Stomach (tissue), 9 donors: ENCODE data around the gene ZNF555. TPM values are rescaled to one million over a fixed set of nuclear protein-coding genes. Genes with fewer than 3 reads are reported as not detected.
"Not testable (repeated sequence)": the region's sequence is repeated elsewhere in the genome, so short reads cannot be mapped to it uniquely, and the experiment has no call there.

Experiments used
- DNase-seq, 2 donors: peaks; one replicate each; pipeline versions ENCODE4 v3.0.0 to v3.0.0-alpha.2; 2013 to 2019
- H3K27ac ChIP-seq, 5 donors: fragments of 200-600 bp in 4 of 5; sonication (generic) in 4 of 5; one replicate each; pipeline ENCODE4 v1.5.1; 2013 to 2019; ENCODE audit warnings: mild to moderate bottlenecking in 1 of 5, moderate library complexity in 1 of 5
- H3K27me3 ChIP-seq, 3 donors: fragments of 200-600 bp; sonication (generic); one replicate each; pipeline ENCODE4 v1.5.1; 2017 to 2019; ENCODE audit warnings: mixed run types in 1 of 3
- H3K36me3 ChIP-seq, 4 donors: fragments of 200-600 bp; sonication (generic); 1 replicate in 3 of 4; 2 replicates in 1 of 4; pipeline ENCODE4 v1.5.1; 2016 to 2019
- H3K4me1 ChIP-seq, 4 donors: fragments of 200-600 bp; sonication (generic); one replicate each; pipeline ENCODE4 v1.5.1; 2016 to 2019
- H3K4me3 ChIP-seq, 4 donors: fragments of 200-600 bp; sonication (generic) in 3 of 4; one replicate each; pipeline ENCODE4 v1.5.1; 2016 to 2019; ENCODE audit warnings: mild to moderate bottlenecking in 1 of 4
- H3K9me3 ChIP-seq, 4 donors: fragments of 200-600 bp; sonication (generic); one replicate each; pipeline ENCODE4 v1.5.1; 2016 to 2019
- EP300 ChIP-seq: sonication (generic); formaldehyde crosslinking; IDR thresholded peaks from one replicate; pipeline ENCODE4 v1.6.1; 2017; ENCODE audit warnings: antibody characterized with exemption
- POLR2A ChIP-seq, 4 donors: fragments of 450-650 bp; IDR thresholded peaks; one replicate each; pipeline ENCODE4 v1.6.1; 2016; ENCODE audit warnings: antibody characterized with exemption in 4 of 4, control low read depth in 2 of 4, mild to moderate bottlenecking in 1 of 4, moderate library complexity in 1 of 4
- POLR2AphosphoS5 ChIP-seq, 3 donors: sonication (generic); formaldehyde crosslinking; IDR thresholded peaks; one replicate each; pipeline ENCODE4 v1.6.1; 2016; ENCODE audit warnings: antibody characterized with exemption in 3 of 3
- WGBS, 5 donors: extraction: QIAGEN DNeasy Blood & Tissue Kit in 3 of 5; methylation state at CpG; one replicate each; pipeline versions ENCODE4 v1.1.5 to v1.1.7; 2013 to 2018; 5-methylcytosine and 5-hydroxymethylcytosine counted together
- intact Hi-C: fragments of 100-400 bp; cut with DNase I; formaldehyde crosslinking; loops from one replicate; pipeline ENCODE4 v1.15.1; 2023; ENCODE audit warnings: low total_unique reads
- polyA plus RNA-seq, 3 donors: library from polyadenylated mRNA; stranded (reverse); fragments of 200-250 nt; gene quantifications; one replicate each; pipeline ENCODE4 v1.2.3, GENCODE V29; 2013
- total RNA-seq, 5 donors: library from RNA; depleted of rRNA; stranded (reverse); fragments of >200 nt; gene quantifications; one replicate each; pipeline versions ENCODE4 v1.1.0 to v1.2.3, GENCODE V29; 2014 to 2016
- TF ChIP-seq, protein P1 (sequence below), 7 experiments: fragments of 450-650 bp in 4 of 7; fragments of 200-600 bp in 3 of 7; sonication (generic) in 3 of 7; IDR thresholded peaks; one replicate each; pipeline ENCODE4 v1.5.1; 2016 to 2019; ENCODE audit warnings: antibody characterized with exemption in 7 of 7, control low read depth in 2 of 7, mild to moderate bottlenecking in 1 of 7
- donor health status: healthy with polysubstance abuse.
- donor health status: Bipolar disorder and iron deficiency.
- donor health status: healthy.

Gene ZNF555
- total and polyA plus RNA-seq, 8 donors, result 0.58 to 11.2 (median 2.1) TPM

DNA sequence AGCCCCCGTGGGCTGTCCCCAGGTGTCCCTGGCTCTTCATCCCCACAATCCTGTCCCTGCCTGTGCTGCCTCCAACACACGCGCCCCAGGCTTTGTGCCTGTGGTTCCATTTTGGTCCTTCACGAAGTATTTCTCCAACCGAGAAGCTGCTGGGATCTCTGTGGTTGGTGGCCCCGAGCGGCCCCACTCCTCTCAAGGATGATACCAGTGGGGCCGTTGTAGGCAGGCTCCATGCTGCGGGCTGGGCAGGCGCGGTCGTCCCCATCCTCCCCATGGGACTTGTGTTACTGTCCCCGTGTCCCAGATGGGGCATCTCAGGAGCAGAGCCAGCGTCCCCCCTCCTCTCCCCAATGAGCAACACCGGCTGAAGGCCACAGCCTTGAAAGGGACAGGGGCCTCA is 25.4 kb upstream of the ZNF555 start:
- no peaks in the 10 kb centered on the region for H3K27me3 ChIP-seq
- intact Hi-C loops, result no loop called here
- TF ChIP-seq EP300 (no peak), POLR2A (IDR thresholded peaks at IDR 0.05) (no peak)
- WGBS, 5 donors, result 89 to 91% (median 89%) methylated on average over 11 to 15 of the region's 15 CpGs
- no peaks in the 10 kb centered on the region for H3K9me3 ChIP-seq
- DNase-seq, result no peak
- H3K4me3 ChIP-seq, result no peak overlapping the region
- no peak overlapping the region for H3K27ac ChIP-seq
- H3K36me3 ChIP-seq, result peaks cover 3 to 44% (median 34%) of the 10 kb centered on the region in 4 donors
- H3K4me1 ChIP-seq, result peaks cover 7 to 18% (median 14%) of the 10 kb centered on the region in 4 donors

DNA sequence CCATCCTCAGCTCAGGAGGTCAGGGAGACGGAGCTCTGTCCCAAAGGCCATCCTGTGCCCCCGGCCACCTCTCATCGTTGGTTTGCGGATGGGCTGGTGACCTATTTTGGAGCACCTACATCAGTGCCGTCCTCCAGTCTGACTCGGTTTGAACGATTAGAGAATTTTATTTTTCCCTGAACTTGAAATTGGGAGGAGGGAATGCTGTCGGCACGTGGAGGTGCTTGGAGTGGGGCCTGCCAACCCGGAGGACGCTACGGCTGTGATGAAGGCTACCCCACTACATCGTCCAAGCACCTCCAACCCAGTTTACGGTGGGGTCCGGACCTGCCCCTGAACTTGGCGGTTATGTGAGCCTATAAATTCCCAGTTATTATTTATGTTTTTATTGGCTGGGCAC is 24.6 kb upstream of the ZNF555 start:
- H3K4me1 ChIP-seq, result peaks cover 7 to 25% (median 21%) of the 10 kb centered on the region in 4 donors
- H3K36me3 ChIP-seq, result peaks cover 3 to 37% (median 27%) of the 10 kb centered on the region in 4 donors
- no peaks in the 10 kb centered on the region for H3K27me3 ChIP-seq
- no peak for DNase-seq
- H3K4me3 ChIP-seq, result no peak overlapping the region
- no peak for TF ChIP-seq POLR2A (IDR thresholded peaks at IDR 0.05)
- TF ChIP-seq, protein P1, sequence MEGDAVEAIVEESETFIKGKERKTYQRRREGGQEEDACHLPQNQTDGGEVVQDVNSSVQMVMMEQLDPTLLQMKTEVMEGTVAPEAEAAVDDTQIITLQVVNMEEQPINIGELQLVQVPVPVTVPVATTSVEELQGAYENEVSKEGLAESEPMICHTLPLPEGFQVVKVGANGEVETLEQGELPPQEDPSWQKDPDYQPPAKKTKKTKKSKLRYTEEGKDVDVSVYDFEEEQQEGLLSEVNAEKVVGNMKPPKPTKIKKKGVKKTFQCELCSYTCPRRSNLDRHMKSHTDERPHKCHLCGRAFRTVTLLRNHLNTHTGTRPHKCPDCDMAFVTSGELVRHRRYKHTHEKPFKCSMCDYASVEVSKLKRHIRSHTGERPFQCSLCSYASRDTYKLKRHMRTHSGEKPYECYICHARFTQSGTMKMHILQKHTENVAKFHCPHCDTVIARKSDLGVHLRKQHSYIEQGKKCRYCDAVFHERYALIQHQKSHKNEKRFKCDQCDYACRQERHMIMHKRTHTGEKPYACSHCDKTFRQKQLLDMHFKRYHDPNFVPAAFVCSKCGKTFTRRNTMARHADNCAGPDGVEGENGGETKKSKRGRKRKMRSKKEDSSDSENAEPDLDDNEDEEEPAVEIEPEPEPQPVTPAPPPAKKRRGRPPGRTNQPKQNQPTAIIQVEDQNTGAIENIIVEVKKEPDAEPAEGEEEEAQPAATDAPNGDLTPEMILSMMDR (IDR thresholded peaks at IDR 0.05), result no peak
- no peak for TF ChIP-seq EP300
- TF ChIP-seq POLR2AphosphoS5 (IDR thresholded peaks at IDR 0.05), result no peak
- intact Hi-C loops, result no loop called here
- H3K9me3 ChIP-seq, result no peaks in the 10 kb centered on the region
- H3K27ac ChIP-seq, result no peak overlapping the region
- 87 to 92% (median 89%) methylated on average over 16 of the region's 16 CpGs for WGBS, 5 donors

DNA sequence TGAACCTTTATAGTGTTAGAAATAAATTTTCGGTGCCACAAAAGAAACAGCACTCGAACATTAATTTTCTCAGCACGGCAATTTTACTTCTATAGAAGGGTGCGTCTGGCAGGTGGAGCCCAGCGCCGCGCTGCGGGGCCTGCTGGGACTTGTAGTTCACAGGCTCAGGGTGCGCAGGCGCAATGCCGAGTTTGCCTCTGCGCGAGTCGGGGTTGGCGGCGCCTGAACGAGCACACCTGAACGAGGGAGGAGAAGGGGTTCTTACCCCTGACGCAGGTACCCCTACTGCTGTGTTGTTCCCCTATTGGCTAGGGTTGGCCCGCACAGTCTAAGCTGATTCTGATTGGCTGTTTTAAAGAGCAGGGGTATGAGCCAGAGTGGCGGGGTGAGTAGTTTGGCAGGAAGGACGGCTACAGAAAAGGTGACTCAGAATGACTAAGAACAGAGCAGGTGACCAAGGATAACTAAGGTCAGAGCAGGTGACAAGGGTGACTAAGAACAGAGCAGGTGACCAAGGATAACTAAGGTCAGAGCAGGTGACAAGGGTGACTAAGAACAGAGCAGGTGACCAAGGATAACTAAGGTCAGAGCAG is 23.9 kb upstream of the ZNF555 start:
- DNase-seq, H3K27ac ChIP-seq, H3K9me3 ChIP-seq, H3K4me3 ChIP-seq, intact Hi-C loops, H3K27me3 ChIP-seq: not testable (repeated sequence)
- peaks cover 7 to 29% (median 22%) of the 10 kb centered on the region in 4 donors for H3K4me1 ChIP-seq
- peaks cover 3 to 31% (median 20%) of the 10 kb centered on the region in 4 donors for H3K36me3 ChIP-seq
- 70 to 79% (median 77%) methylated on average over 22 of the region's 22 CpGs for WGBS, 5 donors

DNA sequence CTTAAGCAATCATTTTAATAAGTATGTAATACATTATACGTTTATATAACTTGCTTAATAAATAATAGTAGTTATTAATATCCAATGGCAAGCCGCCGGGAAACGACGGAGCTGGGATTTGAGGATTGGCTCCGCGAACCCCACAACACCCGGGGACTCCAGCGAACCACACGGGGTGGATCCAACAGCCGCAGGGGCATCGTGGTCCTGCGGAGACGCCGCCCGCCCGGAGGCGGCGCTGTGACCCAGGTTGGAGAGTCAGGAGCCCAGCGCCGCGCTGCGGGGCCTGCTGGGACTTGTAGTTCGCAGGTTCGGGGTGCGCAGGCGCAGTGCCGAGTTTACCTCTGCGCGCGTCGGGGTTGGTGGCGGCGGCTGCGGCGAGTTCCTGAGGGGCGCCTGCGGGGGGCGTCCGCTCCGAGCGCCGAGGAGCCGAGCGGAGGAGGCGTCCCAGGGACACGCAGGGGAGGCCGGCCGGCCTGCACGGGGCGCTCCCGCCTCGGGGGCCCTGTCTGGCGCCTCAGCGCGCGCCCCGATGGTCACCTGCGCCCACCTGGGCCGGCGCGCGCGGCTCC is 21.6 kb upstream of the ZNF555 start, which contains the start of gene ZNF554:
Gene ZNF554 (plus strand): TSS at position 329 of the 572 bp plus-strand sequence. CDS start 204 bp downstream, at position 533.
- peak within 1 kb of the TSS; percentile 91 to 100 (median 94) for H3K4me3 ChIP-seq
- peaks cover 0 to 31% (median 20%) of the 10 kb centered on the region in 4 donors for H3K36me3 ChIP-seq
- TF ChIP-seq, protein P1 (IDR thresholded peaks at IDR 0.05), result peak in 6 of 7 experiments; percentile 73 to 97 (median 94)
- TF ChIP-seq EP300 (no peak), POLR2AphosphoS5 (IDR thresholded peaks at IDR 0.05) (peak; percentile 33 to 84 (median 62)), POLR2A (IDR thresholded peaks at IDR 0.05) (no peak)
- WGBS, 5 donors, result 0 to 1% (median 0%) methylated on average over 30 to 64 of the region's 64 CpGs
- peak within 1 kb of the TSS; percentile 22 to 87 (median 65) for H3K27ac ChIP-seq
- H3K9me3 ChIP-seq, result no peaks in the 10 kb centered on the region
- DNase-seq, result peak; percentile 99
- peaks cover 7 to 29% (median 22%) of the 10 kb centered on the region in 4 donors for H3K4me1 ChIP-seq
- H3K27me3 ChIP-seq, result no peaks in the 10 kb centered on the region
- intact Hi-C loops, result no loop called here

DNA sequence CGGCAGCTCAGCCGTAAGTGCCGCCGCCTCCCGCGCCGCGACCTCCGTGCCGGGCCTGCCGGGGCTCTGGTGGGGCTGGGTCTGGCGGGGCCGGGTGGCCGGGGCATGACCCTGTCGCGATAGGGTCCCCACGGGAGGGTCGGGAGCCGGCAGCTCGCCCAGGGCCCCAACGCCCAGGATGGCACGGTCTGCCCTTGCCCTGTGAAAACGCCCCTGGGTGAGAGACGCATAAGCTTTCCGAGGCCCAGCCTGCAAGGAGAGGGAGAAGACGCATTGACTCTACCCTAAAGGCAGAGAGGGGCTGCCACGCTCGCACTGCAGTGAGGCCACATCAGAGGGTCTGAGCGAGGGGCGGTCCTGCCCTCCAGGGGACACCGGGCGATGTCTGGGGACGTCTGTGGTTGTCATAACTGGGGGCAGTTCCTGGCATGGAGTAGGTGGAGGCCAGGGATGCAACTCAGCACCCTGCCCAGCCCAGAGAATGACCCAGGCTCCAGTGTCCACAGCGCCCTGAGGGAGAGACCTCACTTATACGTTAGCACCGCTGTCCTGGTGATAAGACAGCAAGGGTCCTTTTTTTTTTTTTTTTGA is 21.1 kb upstream of the ZNF555 start:
- no peak for TF ChIP-seq POLR2AphosphoS5 (IDR thresholded peaks at IDR 0.05)
- TF ChIP-seq, protein P1 (IDR thresholded peaks at IDR 0.05), result no peak
- no peak for TF ChIP-seq POLR2A (IDR thresholded peaks at IDR 0.05)
- no peak for TF ChIP-seq EP300
- peaks cover 0 to 29% (median 19%) of the 10 kb centered on the region in 4 donors for H3K36me3 ChIP-seq
- peak in 1 of 2 donors; percentile 55 for DNase-seq
- no peaks in the 10 kb centered on the region for H3K9me3 ChIP-seq
- WGBS, 5 donors, result 0 to 5% (median 2%) methylated on average over 11 to 36 of the region's 36 CpGs
- peaks cover 7 to 29% (median 22%) of the 10 kb centered on the region in 4 donors for H3K4me1 ChIP-seq
- intact Hi-C loops, result no loop called here
- no peaks in the 10 kb centered on the region for H3K27me3 ChIP-seq
- H3K27ac ChIP-seq, result peak overlapping the region; percentile 22 to 87 (median 65)
- peak overlapping the region; percentile 91 to 100 (median 94) for H3K4me3 ChIP-seq
